ENCODE measurements around the gene CAMTA1.

DNA sequence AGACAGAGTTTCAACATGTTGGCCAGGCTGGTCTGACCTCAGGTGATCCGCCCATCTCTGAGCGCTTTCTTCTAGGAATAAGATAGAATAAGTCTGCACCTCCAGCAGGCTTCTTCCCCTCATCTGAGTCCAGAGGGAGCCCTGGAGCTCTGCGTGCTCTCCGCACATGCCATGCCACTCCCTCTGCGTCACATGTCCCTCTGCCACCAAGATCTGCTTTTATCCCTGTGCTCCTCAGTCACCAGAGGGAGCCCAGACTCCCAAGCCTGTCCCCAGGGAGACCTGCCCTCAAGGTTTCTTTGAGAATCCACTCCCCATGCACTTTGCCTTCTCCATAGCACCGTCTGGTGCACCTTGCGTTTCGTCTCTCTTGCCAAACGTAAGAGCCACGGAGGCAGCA, 213.0 kb downstream of the CAMTA1 start:
- no peak for TF ChIP-seq POLR2AphosphoS5 (IDR thresholded peaks at IDR 0.05)
- no peak for TF ChIP-seq POLR2A (IDR thresholded peaks at IDR 0.05)

All from stomach (tissue), 4 donors.